Measurements from ENCODE around the gene USP9Y.
"Not testable (repeated sequence)": the region's sequence is repeated elsewhere in the genome, so short reads cannot be mapped to it uniquely, and the experiment has no call there.

The USP9Y gene

GRCh38 chrY:12701181-12701695 is at the start of gene USP9Y:
Gene USP9Y (plus strand): TSS chrY:12701231. CDS start chrY:12709448, 8,217 bp downstream.
- no peak for DNase-seq (ENCODE audit: low spot score)

- no peak for DNase-seq (ENCODE audit: low spot score)
Observed at GRCh38 chrY:12651621-12652036, 49.4 kb upstream of the USP9Y start.

- DNase-seq (ENCODE audit: low spot score), result peak; percentile 70
Observed at GRCh38 chrY:12661745-12662681, 39.0 kb upstream of the USP9Y start.

GRCh38 chrY:12662745-12663591 is 38.1 kb upstream of the USP9Y start:
- DNase-seq (ENCODE audit: low spot score), result peak; percentile 56

- DNase-seq (ENCODE audit: low spot score), result not testable (repeated sequence)
Observed at GRCh38 chrY:12663845-12664244, 37.2 kb upstream of the USP9Y start.

- DNase-seq (ENCODE audit: low spot score), result no peak
Observed at GRCh38 chrY:12678111-12678510, 22.9 kb upstream of the USP9Y start.

GRCh38 chrY:12681535-12681934 is 19.5 kb upstream of the USP9Y start:
- no peak for DNase-seq (ENCODE audit: low spot score)

- DNase-seq (ENCODE audit: low spot score), result no peak
Observed at GRCh38 chrY:12688337-12688736, 12.7 kb upstream of the USP9Y start.

GRCh38 chrY:12700087-12700486 is 944 bp upstream of the USP9Y start:
- DNase-seq (ENCODE audit: low spot score), result no peak

- no peak for DNase-seq (ENCODE audit: low spot score)
Observed at GRCh38 chrY:12702174-12702573, 1.1 kb downstream of the USP9Y start.

- DNase-seq (ENCODE audit: low spot score), result peak; percentile 15
Observed at GRCh38 chrY:12710460-12710859, 9.4 kb downstream of the USP9Y start.

GRCh38 chrY:12715376-12715775 is 14.3 kb downstream of the USP9Y start:
- DNase-seq (ENCODE audit: low spot score), result no peak

- DNase-seq (ENCODE audit: low spot score), result no peak
Observed at GRCh38 chrY:12729746-12730145, 28.7 kb downstream of the USP9Y start.

GRCh38 chrY:12733625-12734024 is 32.6 kb downstream of the USP9Y start:
- DNase-seq (ENCODE audit: low spot score), result no peak

- no peak for DNase-seq (ENCODE audit: low spot score)
Observed at GRCh38 chrY:12734051-12734450, 33.0 kb downstream of the USP9Y start.

- DNase-seq (ENCODE audit: low spot score), result no peak
Observed at GRCh38 chrY:12741414-12741813, 40.4 kb downstream of the USP9Y start.

- no peak for DNase-seq (ENCODE audit: low spot score)
Observed at GRCh38 chrY:12742725-12743124, 41.7 kb downstream of the USP9Y start.

- no peak for DNase-seq (ENCODE audit: low spot score)
Observed at GRCh38 chrY:12744091-12744490, 43.1 kb downstream of the USP9Y start.

- no peak for DNase-seq (ENCODE audit: low spot score)
Observed at GRCh38 chrY:12749293-12749692, 48.3 kb downstream of the USP9Y start.

- DNase-seq (ENCODE audit: low spot score), result no peak
Observed at GRCh38 chrY:12752856-12753255, 51.8 kb downstream of the USP9Y start.

GRCh38 chrY:12756021-12756420 is 55.0 kb downstream of the USP9Y start:
- DNase-seq (ENCODE audit: low spot score), result no peak

- DNase-seq (ENCODE audit: low spot score), result no peak
Observed at GRCh38 chrY:12765976-12766375, 64.9 kb downstream of the USP9Y start.

GRCh38 chrY:12784521-12784920 is 83.5 kb downstream of the USP9Y start:
- no peak for DNase-seq (ENCODE audit: low spot score)
